DND-41 (cell line): ENCODE data around the gene LHX2.

Experiments
- CTCF ChIP-seq: IDR thresholded peaks from 2 replicates; pipeline ENCODE4 v1.5.1; 2012; ENCODE audit warnings: borderline replicate concordance, low read length, moderate library complexity, mild to moderate bottlenecking; ENCODE audit not compliant: poor library complexity, severe bottlenecking; ENCODE audit errors: extremely low read depth
- EZH2 ChIP-seq: IDR thresholded peaks from 3 replicates; pipeline ENCODE4 v1.6.1; 2012; ENCODE audit warnings: borderline replicate concordance, low read depth, mild to moderate bottlenecking, moderate library complexity, low read length, inconsistent platforms; ENCODE audit not compliant: severe bottlenecking

- TF ChIP-seq CTCF (no peak), EZH2 (no peak)
Observed at GRCh38 chr9:124029617-124030016, 18.0 kb downstream of the LHX2 start.
